H1 (cell line): Measurements from ENCODE around the gene SH3GL1. TPM values are rescaled to one million over a fixed set of nuclear protein-coding genes. Genes with fewer than 3 reads are reported as not detected.

Experiments
- CTCF ChIA-PET: fragments of 300-600 bp; sonication (Branson Sonifier 250); formaldehyde crosslinking; loops from one replicate; lab custom pipeline; 2021; ENCODE audit not compliant: partially characterized antibody; lab: Charles Lee
- POLR2A ChIA-PET: fragments of 300-600 bp; sonication (Branson Sonifier 250); formaldehyde crosslinking; loops from one replicate; lab custom pipeline; 2021; ENCODE audit warnings: inconsistent platforms; ENCODE audit not compliant: partially characterized antibody; lab: Charles Lee
- DNase-seq, 2 experiments: peaks; one replicate each; pipeline versions ENCODE4 v3.0.0 to v3.0.0-alpha.2; 2010 to 2022; ENCODE audit warnings: low spot score in 2 of 2, low read depth in 1 of 2, mixed read lengths in 1 of 2
- FAIRE-seq: peaks from 2 replicates; lab custom pipeline; 2011; peaks lifted over from hg19 to GRCh38; lab: Jason Lieb, UNC
- H2AFZ ChIP-seq: 2 replicates; pipeline ENCODE4 v1.8.1; 2012; ENCODE audit warnings: low read length, inconsistent platforms
- H2AK5ac ChIP-seq: 2 replicates; pipeline ENCODE4 v1.6.1; 2013; ENCODE audit warnings: low read depth, low read length
- H2BK120ac ChIP-seq: replicated peaks from 2 replicates; pipeline ENCODE3; 2013; ENCODE audit warnings: low read depth, low read length, inconsistent platforms
- H2BK12ac ChIP-seq: 2 replicates; pipeline ENCODE4 v1.6.1; 2013; ENCODE audit warnings: low read depth, low read length
- H2BK15ac ChIP-seq: 2 replicates; pipeline ENCODE4 v1.6.1; 2013; ENCODE audit warnings: low read length
- H2BK20ac ChIP-seq: 2 replicates; pipeline ENCODE4 v1.6.1; 2013; ENCODE audit warnings: low read length
- H2BK5ac ChIP-seq: 2 replicates; pipeline ENCODE4 v1.6.1; 2013; ENCODE audit warnings: low read depth, low read length
- H3K14ac ChIP-seq: 2 replicates; pipeline ENCODE4 v1.6.1; 2013; ENCODE audit warnings: inconsistent platforms; ENCODE audit not compliant: insufficient read length
- H3K18ac ChIP-seq: 2 replicates; pipeline ENCODE4 v1.6.1; 2013; ENCODE audit warnings: low read length; ENCODE audit errors: extremely low read depth
- H3K23ac ChIP-seq: 2 replicates; pipeline ENCODE4 v1.6.1; 2013; ENCODE audit warnings: inconsistent platforms; ENCODE audit not compliant: insufficient read length
- H3K23me2 ChIP-seq: 2 replicates; pipeline ENCODE4 v1.6.1; 2013; ENCODE audit warnings: low read depth, low read length
- H3K27ac ChIP-seq: 2 replicates; pipeline ENCODE4 v1.6.1; 2011; ENCODE audit warnings: low read depth, low read length, inconsistent platforms
- H3K27me3 ChIP-seq, 4 experiments: replicated peaks in 1 of 4; 1 replicate in 1 of 4; 2 replicates in 3 of 4; pipeline versions ENCODE4 v1.6.1 to v1.8.1; 2011 to 2013; ENCODE audit warnings: low read length in 3 of 4, mild to moderate bottlenecking in 3 of 4, inconsistent platforms in 2 of 4, mixed read lengths in 2 of 4, moderate library complexity in 1 of 4; ENCODE audit not compliant: control insufficient read depth in 3 of 4, insufficient read depth in 3 of 4; ENCODE audit errors: extremely low read depth in 1 of 4
- H3K36me3 ChIP-seq, 4 experiments: 2 replicates each; pipeline versions ENCODE4 v1.6.1 to v1.8.1; 2011 to 2013; ENCODE audit warnings: mild to moderate bottlenecking in 4 of 4, low read length in 3 of 4, moderate library complexity in 2 of 4, control low read depth in 1 of 4, inconsistent platforms in 1 of 4; ENCODE audit not compliant: insufficient read depth in 4 of 4, control insufficient read depth in 2 of 4
- H3K4ac ChIP-seq: replicated peaks from 2 replicates; pipeline ENCODE3; 2013; ENCODE audit warnings: low read length, low read depth, mixed read lengths, inconsistent platforms; ENCODE audit not compliant: insufficient read length
- H3K4me1 ChIP-seq, 4 experiments: replicated peaks in 1 of 4; 1 replicate in 1 of 4; 2 replicates in 3 of 4; pipeline versions ENCODE4 v1.6.1 to v1.8.1; 2011 to 2013; ENCODE audit warnings: low read length in 3 of 4, inconsistent platforms in 2 of 4, mixed read lengths in 1 of 4; ENCODE audit not compliant: insufficient read depth in 4 of 4, control insufficient read depth in 3 of 4
- H3K4me2 ChIP-seq, 2 experiments: 2 replicates each; pipeline versions ENCODE4 v1.6.1 to v1.8.1; 2011 to 2013; ENCODE audit warnings: low read depth in 2 of 2, low read length in 2 of 2, control low read depth in 1 of 2, inconsistent platforms in 1 of 2, mild to moderate bottlenecking in 1 of 2; ENCODE audit not compliant: insufficient read depth in 1 of 2
- H3K4me3 ChIP-seq, 4 experiments: fragments of 200-600, 300-600 bp in 1 of 4; sonication (generic), shearing (Covaris generic), sonication (Bioruptor Twin) in 1 of 4; 2 replicates each; pipeline versions ENCODE4 v1.5.1 to v1.8.1; 2011 to 2016; ENCODE audit warnings: low read length in 4 of 4, low read depth in 3 of 4, control low read depth in 2 of 4, inconsistent platforms in 2 of 4, mild to moderate bottlenecking in 2 of 4, mixed read lengths in 1 of 4, moderate library complexity in 1 of 4; ENCODE audit not compliant: insufficient read depth in 2 of 4; ENCODE audit errors: extremely low read depth in 1 of 4
- H3K56ac ChIP-seq: replicated peaks from 2 replicates; pipeline ENCODE3; 2013; ENCODE audit warnings: low read depth, mild to moderate bottlenecking, mixed read lengths, low read length, inconsistent platforms; ENCODE audit not compliant: insufficient read length
- H3K79me1 ChIP-seq: 2 replicates; pipeline ENCODE4 v1.6.1; 2013; ENCODE audit warnings: low read depth, low read length, control low read depth
- H3K79me2 ChIP-seq, 2 experiments: 2 replicates each; pipeline versions ENCODE4 v1.6.1 to v1.8.1; 2012 to 2013; ENCODE audit warnings: low read length in 2 of 2, mild to moderate bottlenecking in 2 of 2, inconsistent platforms in 1 of 2; ENCODE audit not compliant: insufficient read depth in 2 of 2, control insufficient read depth in 1 of 2
- H3K9ac ChIP-seq, 4 experiments: replicated peaks in 1 of 4; 1 replicate in 1 of 4; 2 replicates in 3 of 4; pipeline versions ENCODE4 v1.6.1 to v1.8.1; 2011 to 2013; ENCODE audit warnings: low read depth in 3 of 4, low read length in 3 of 4, control low read depth in 2 of 4, mild to moderate bottlenecking in 2 of 4, moderate library complexity in 2 of 4, inconsistent platforms in 1 of 4; ENCODE audit errors: extremely low read depth in 1 of 4
- H3K9me3 ChIP-seq, 2 experiments: 2 replicates each; pipeline versions ENCODE4 v1.6.1 to v1.8.1; 2012 to 2013; ENCODE audit warnings: mild to moderate bottlenecking in 2 of 2, moderate library complexity in 2 of 2, control low read depth in 1 of 2, inconsistent platforms in 1 of 2, low read depth in 1 of 2, low read length in 1 of 2, mixed read lengths in 1 of 2; ENCODE audit not compliant: insufficient read depth in 2 of 2
- H4K20me1 ChIP-seq, 2 experiments: replicated peaks in 1 of 2; 2 replicates each; pipeline versions ENCODE3 to v1.8.1; 2011 to 2013; ENCODE audit warnings: inconsistent platforms in 2 of 2, low read length in 2 of 2, mild to moderate bottlenecking in 1 of 2; ENCODE audit not compliant: insufficient read depth in 2 of 2, control insufficient read depth in 1 of 2
- H4K5ac ChIP-seq: 2 replicates; pipeline ENCODE4 v1.6.1; 2013; ENCODE audit warnings: low read length, low read depth, mixed read lengths, inconsistent platforms; ENCODE audit not compliant: insufficient read length
- H4K8ac ChIP-seq: 2 replicates; pipeline ENCODE4 v1.8.0; 2013; ENCODE audit warnings: mild to moderate bottlenecking, moderate library complexity, low read length, inconsistent platforms; ENCODE audit not compliant: insufficient read depth; ENCODE audit errors: extremely low read depth
- H4K91ac ChIP-seq: replicated peaks from 2 replicates; pipeline ENCODE3; 2013; ENCODE audit warnings: low read length, mixed read lengths, inconsistent platforms; ENCODE audit not compliant: insufficient read length
- ASH2L ChIP-seq: fragments of 200-600, 300-600 bp; sonication (generic); IDR thresholded peaks from one replicate; pipeline ENCODE4 v1.7.1; 2017; ENCODE audit warnings: low read length
- ATF3 ChIP-seq: IDR thresholded peaks from 2 replicates; pipeline ENCODE4 v1.6.1; 2011; ENCODE audit warnings: low read depth, mild to moderate bottlenecking, low read length; ENCODE audit not compliant: insufficient read depth
- CREB1 ChIP-seq: IDR thresholded peaks from 2 replicates; pipeline ENCODE4 v1.6.1; 2012; ENCODE audit warnings: inconsistent platforms
- KDM4A ChIP-seq: IDR thresholded peaks from one replicate; pipeline ENCODE4 v1.7.1; 2012; ENCODE audit warnings: low read depth, mild to moderate bottlenecking, moderate library complexity, low read length, inconsistent platforms; ENCODE audit not compliant: severe bottlenecking
- PHF8 ChIP-seq: fragments of 200-600 bp; sonication (generic); conservative IDR thresholded peaks from 2 replicates; pipeline ENCODE4 v1.7.1; 2012; ENCODE audit warnings: low read depth, mild to moderate bottlenecking, inconsistent platforms, low read length, moderate library complexity
- TCF12 ChIP-seq: IDR thresholded peaks from 2 replicates; pipeline ENCODE4 v1.6.1; 2011; ENCODE audit warnings: low read depth, mild to moderate bottlenecking, low read length
- USF2 ChIP-seq: IDR thresholded peaks from 2 replicates; pipeline ENCODE4 v1.6.1; 2011; ENCODE audit warnings: low read length, improper control_type of control experiment
- YY1 ChIP-seq: IDR thresholded peaks from 2 replicates; pipeline ENCODE4 v1.6.1; 2011; ENCODE audit warnings: low read depth, mild to moderate bottlenecking, low read length
- WGBS, 2 experiments: shearing (Covaris generic) in 1 of 2; methylation state at CpG; one replicate each; pipeline versions ENCODE4 v1.1.6 to v1.1.7; 2013 to 2015; ENCODE audit warnings: low lambda C conversion rate in 2 of 2, mixed read lengths in 2 of 2, inconsistent platforms in 1 of 2, low coverage in 1 of 2, missing lambda C conversion rate in 1 of 2; ENCODE audit not compliant: insufficient replicate concordance in 2 of 2, insufficient coverage in 1 of 2, insufficient read length in 1 of 2; ENCODE audit errors: extremely low coverage in 1 of 2, missing lambda C conversion rate in 1 of 2; 5-methylcytosine and 5-hydroxymethylcytosine counted together
- polyA plus RNA-seq, 7 experiments: library from polyadenylated mRNA; depleted of rRNA in 3 of 7; stranded (reverse) in 5 of 7; unstranded in 2 of 7; fragments of >200 nt in 5 of 7; fragments of 200-250 nt in 2 of 7; gene quantifications; 1 replicate in 5 of 7; 2 replicates in 1 of 7; 4 replicates in 1 of 7; pipeline versions ENCODE4 v1.2.1 to v1.2.3, GENCODE V29; 2011 to 2013; ENCODE audit warnings: missing spikeins in 2 of 7, mixed read lengths in 2 of 7
- total RNA-seq: library from RNA; stranded (reverse); fragmentation: NEBNext Ultra II Directional; extraction: Animal tissue kit (Norgen Biotek cat#: 25700); gene quantifications from 2 replicates; pipeline ENCODE4 v1.2.1, GENCODE V29; 2021

The SH3GL1 gene
- total and polyA plus RNA-seq, 2 of the 8 experiments (the other 6 are each of a cell fraction or from before 2014, with no cell fraction given) = 81.5 to 102 TPM

- Histone ChIP-seq H3K27me3 (no peaks in the 10 kb centered on the region), H3K18ac (peak within 1 kb of the TSS; percentile 99), H4K20me1 (peaks cover 0 to 5% of the 10 kb centered on the region in 2 experiments), H3K79me2 (peaks cover 0 to 5% of the 10 kb centered on the region in 2 experiments; a peak in 1 of 4 replicates), H3K9me3 (no peaks in the 10 kb centered on the region), H2BK20ac (peak within 1 kb of the TSS; percentile 9; the same call in 1 of the 2 replicates), H3K4me1 (peaks cover 0 to 13% (median 4%) of the 10 kb centered on the region in 4 experiments; a peak in 6 of 7 replicates), H3K36me3 (peaks cover 0 to 12% (median 3%) of the 10 kb centered on the region in 4 experiments; a peak in 2 of 8 replicates), H3K4me2 (peak within 1 kb of the TSS; percentile 62 to 99), H3K4ac (peak within 1 kb of the TSS; percentile 100), H2BK5ac (peak within 1 kb of the TSS; percentile 93), H4K91ac (peak within 1 kb of the TSS; percentile 100), H3K23ac (no peak within 1 kb of the TSS), H3K4me3 (peak within 1 kb of the TSS; percentile 66 to 92 (median 78)), H3K9ac (peak within 1 kb of the TSS; percentile 78 to 91 (median 90)), H2AFZ (peak within 1 kb of the TSS; percentile 91), H3K56ac (peak within 1 kb of the TSS; percentile 98), H2AK5ac (no peak within 1 kb of the TSS), H3K23me2 (peaks cover 11% of the 10 kb centered on the region), H2BK15ac (no peak within 1 kb of the TSS), H2BK12ac (no peak within 1 kb of the TSS; the same call in 1 of the 2 replicates), H4K8ac (peak within 1 kb of the TSS; percentile 97), H4K5ac (peak within 1 kb of the TSS; percentile 98), H3K27ac (peak within 1 kb of the TSS; percentile 96), H2BK120ac (peak within 1 kb of the TSS; percentile 60), H3K14ac (no peak within 1 kb of the TSS), H3K79me1 (no peaks in the 10 kb centered on the region)
- CTCF ChIA-PET = interaction anchor here (0.5 to 20.4 kb wide), 12 partner anchors 9 to 192 kb away, joined by 3 to 311 read pairs (median 3); partner anchors contain the start of gene SHD
- WGBS, 2 experiments = 36% methylated on average over 14 of the region's 101 CpGs; no CpG with 5 or more reads in 1 of the 2 experiments
- DNase-seq = peak in 1 of 2 experiments; percentile 94
- POLR2A ChIA-PET = interaction anchor here (0.5 to 5.6 kb wide), 35 partner anchors 10 to 1484 kb away, joined by 3 to 72 read pairs (median 4); partner anchors contain the start of genes CHAF1A, FSD1 and YJU2
- FAIRE-seq = no peak
- TF ChIP-seq USF2 = 0 out of 2 replicates have a peak, but pooled peaks have one; percentile 3
- TF ChIP-seq PHF8 = peak; percentile 16
- peak; percentile 72; the same call in 1 of the 2 replicates for TF ChIP-seq CREB1
- TF ChIP-seq KDM4A = peak; percentile 40
- TF ChIP-seq ASH2L = peak; percentile 5
- TF ChIP-seq ATF3 = no peak
- TF ChIP-seq TCF12 = no peak
- TF ChIP-seq YY1 = peak; percentile 54; the same call in 1 of the 2 replicates
These were observed 56.7 kb downstream of the SH3GL1 start, which contains the start of gene MPND for GRCh38 chr19:4343370-4344307. TSS of gene MPND (plus strand) at chr19:4343562. CDS start at chr19:4343594, 32 bp downstream.
